22Rv1 (cell line): ENCODE measurements around the gene SLC1A2.

Experiments used
- CTCF ChIP-seq: fragments of 450-650 bp; IDR thresholded peaks from 2 replicates; pipeline ENCODE4 v1.5.1; 2017; ENCODE audit warnings: mild to moderate bottlenecking
- ZFX ChIP-seq: fragments of 450-650 bp; IDR thresholded peaks from 2 replicates; pipeline ENCODE4 v1.6.1; 2017; ENCODE audit warnings: antibody characterized with exemption, borderline replicate concordance

- TF ChIP-seq CTCF (peak; percentile 50), ZFX (no peak)
Measured at GRCh38 chr11:35274909-35275785, 144.2 kb downstream of the SLC1A2 start.
